Adrenal gland (tissue), 12 donors: Measurements from ENCODE around the gene SELENOW. TPM values are rescaled to one million over a fixed set of nuclear protein-coding genes. Genes with fewer than 3 reads are reported as not detected.
"Not testable (repeated sequence)": the region's sequence is repeated elsewhere in the genome, so short reads cannot be mapped to it uniquely, and the experiment has no call there.

ENCODE experiments used
- DNase-seq, 7 donors: peaks; one replicate each; pipeline ENCODE4 v3.0.0-alpha.2; 2019 to 2020
- H3K27ac ChIP-seq, 5 donors: fragments of 200-600 bp; sonication (generic) in 4 of 5; 1 replicate in 3 of 5; 2 replicates in 2 of 5; pipeline versions ENCODE4 v1.5.1 to v1.8.0; 2016 to 2020; ENCODE audit warnings: mild to moderate bottlenecking in 1 of 5
- H3K27me3 ChIP-seq: fragments of 200-600 bp; 2 replicates; pipeline ENCODE4 v1.8.0; 2021
- H3K36me3 ChIP-seq, 2 donors: fragments of 200-600 bp; replicated peaks in 1 of 2; 1 replicate in 1 of 2; 2 replicates in 1 of 2; pipeline versions ENCODE4 v1.5.1 to v1.8.0; 2018 to 2022
- H3K4me1 ChIP-seq, 2 donors: fragments of 200-600 bp; replicated peaks in 1 of 2; 1 replicate in 1 of 2; 2 replicates in 1 of 2; pipeline versions ENCODE4 v1.5.1 to v1.8.0; 2018 to 2021
- H3K4me3 ChIP-seq, 4 donors: fragments of 200-600 bp; sonication (generic) in 3 of 4; one replicate each; pipeline ENCODE4 v1.5.1; 2016 to 2018
- H3K9me3 ChIP-seq, 3 donors: fragments of 200-600 bp; sonication (generic) in 1 of 3; replicated peaks in 1 of 3; 1 replicate in 2 of 3; 2 replicates in 1 of 3; pipeline versions ENCODE4 v1.5.1 to v1.8.0; 2016 to 2021
- CTCF ChIP-seq, 6 experiments: fragments of 450-650 bp in 4 of 6; fragments of 200-600 bp in 2 of 6; sonication (generic) in 1 of 6; IDR thresholded peaks; 1 replicate in 5 of 6; 2 replicates in 1 of 6; pipeline versions ENCODE4 v1.5.1 to v1.8.0; 2016 to 2021; ENCODE audit warnings: antibody characterized with exemption in 6 of 6, mild to moderate bottlenecking in 2 of 6, moderate library complexity in 1 of 6
- POLR2A ChIP-seq, 2 donors: fragments of 450-650 bp; IDR thresholded peaks; one replicate each; pipeline ENCODE4 v1.6.1; 2017; ENCODE audit warnings: antibody characterized with exemption in 2 of 2, mild to moderate bottlenecking in 2 of 2, moderate library complexity in 1 of 2
- WGBS, 4 donors: extraction: QIAGEN DNeasy Blood & Tissue Kit in 2 of 4; methylation state at CpG; one replicate each; pipeline versions ENCODE4 v1.1.5 to v1.1.7; 2013 to 2017; 5-methylcytosine and 5-hydroxymethylcytosine counted together
- intact Hi-C, 2 donors: fragments of 100-400 bp; cut with DNase I; formaldehyde crosslinking; loops; one replicate each; pipeline versions ENCODE4 v1.14.1 to v1.15.0; 2022 to 2023
- polyA plus RNA-seq, 3 donors: library from polyadenylated mRNA; stranded (reverse); fragments of 200-250 nt in 2 of 3; fragments of 350-450 nt in 1 of 3; fragmentation: Illumina TruSeq in 1 of 3; extraction: RNeasy Lipid Tissue Mini Kit (QIAGEN cat#74804) in 1 of 3; gene quantifications; one replicate each; pipeline ENCODE4 v1.2.3, GENCODE V29; 2013 to 2014
- total RNA-seq, 9 donors: library from RNA; depleted of rRNA in 4 of 9; stranded (reverse); fragments of >200 nt in 4 of 9; fragments of 120-200 nt in 1 of 9; fragmentation: NEBNext Ultra II Directional in 1 of 9; extraction: Animal tissue kit (Norgen Biotek cat#: 25700) in 1 of 9; gene quantifications; one replicate each; pipeline versions ENCODE4 v1.1.0 to v1.2.4, GENCODE V29; 2013 to 2023
- donor health status: healthy with polysubstance abuse.
- donor health status: Bipolar disorder and iron deficiency.
- donor health status: DM: yes; HTN: yes; CAD: no.
- donor health status: DM: no; HTN: no; CAD: no.
- donor health status: DM: no; HTN: no; CAD: no.
- donor health status: DM: yes; HTN: yes; CAD: no.

SELENOW gene
- total and polyA plus RNA-seq, 12 donors, result 102 to 479 (median 168) TPM

GRCh38 chr19:47740866-47741519, 37.5 kb upstream of the SELENOW start:
- intact Hi-C loops, result no loop called here
- H3K4me3 ChIP-seq, result no peak overlapping the region
- 76 to 94% (median 82%) methylated on average over 43 to 48 of the region's 48 CpGs for WGBS, 4 donors
- H3K36me3 ChIP-seq, result peaks cover 0 to 22% of the 10 kb centered on the region in 2 donors
- no peaks in the 10 kb centered on the region for H3K9me3 ChIP-seq
- H3K27ac ChIP-seq, result no peak overlapping the region
- no peak for TF ChIP-seq POLR2A (IDR thresholded peaks at IDR 0.05)
- H3K4me1 ChIP-seq, result peaks cover 14 to 17% of the 10 kb centered on the region in 2 donors
- peak in 5 of 7 donors; percentile 34 to 69 (median 61) for DNase-seq
- H3K27me3 ChIP-seq, result no peaks in the 10 kb centered on the region

- 84 to 90% (median 86%) methylated on average over 15 of the region's 15 CpGs for WGBS, 4 donors
- peaks cover 0 to 15% of the 10 kb centered on the region in 2 donors for H3K36me3 ChIP-seq
- TF ChIP-seq POLR2A (IDR thresholded peaks at IDR 0.05) (no peak), CTCF (IDR thresholded peaks at IDR 0.05) (no peak)
- peak overlapping the region in 2 of 5 donors; percentile 95 to 98 for H3K27ac ChIP-seq
- DNase-seq, result no peak
- no peaks in the 10 kb centered on the region for H3K27me3 ChIP-seq
- H3K4me3 ChIP-seq, result no peak overlapping the region
- intact Hi-C loops, result loop anchor here in 1 of 2 donors (2.0 kb wide), 1 partner anchor 29 kb away; the partner anchor contains the start of gene EHD2
- H3K9me3 ChIP-seq, result no peaks in the 10 kb centered on the region
- peaks cover 20 to 23% of the 10 kb centered on the region in 2 donors for H3K4me1 ChIP-seq
Measured at GRCh38 chr19:47741544-47742140, 36.9 kb upstream of the SELENOW start.

- no peak for TF ChIP-seq CTCF (IDR thresholded peaks at IDR 0.05)
- TF ChIP-seq POLR2A (IDR thresholded peaks at IDR 0.05), result no peak
- Histone ChIP-seq H3K4me3 (peak overlapping the region in 1 of 4 donors; percentile 36), H3K9me3 (no peaks in the 10 kb centered on the region), H3K36me3 (peaks cover 0 to 21% of the 10 kb centered on the region in 2 donors), H3K4me1 (peaks cover 25 to 27% of the 10 kb centered on the region in 2 donors), H3K27me3 (no peaks in the 10 kb centered on the region), H3K27ac (peak overlapping the region; percentile 51 to 98 (median 95))
- 35 to 53% (median 42%) methylated on average over 5 to 13 of the region's 13 CpGs for WGBS, 4 donors
- intact Hi-C loops, result loop anchor here in 1 of 2 donors (2.0 kb wide), 1 partner anchor 30 kb away; the partner anchor contains the start of gene EHD2
- peak in 1 of 7 donors; percentile 64 for DNase-seq
Measured at GRCh38 chr19:47742634-47743033, 35.9 kb upstream of the SELENOW start.

GRCh38 chr19:47745010-47745901, 33.2 kb upstream of the SELENOW start, which contains the start of gene NOP53:
TSS of gene NOP53 (plus strand) at chr19:47745546. CDS start at chr19:47745560, 14 bp downstream.
- intact Hi-C loops, result no loop called here
- Histone ChIP-seq H3K27ac (peak within 1 kb of the TSS; percentile 95 to 98 (median 98)), H3K4me3 (peak within 1 kb of the TSS; percentile 69 to 90 (median 78)), H3K36me3 (peaks cover 0 to 42% of the 10 kb centered on the region in 2 donors), H3K9me3 (no peaks in the 10 kb centered on the region), H3K4me1 (peaks cover 25 to 27% of the 10 kb centered on the region in 2 donors), H3K27me3 (no peaks in the 10 kb centered on the region)
- TF ChIP-seq POLR2A (IDR thresholded peaks at IDR 0.05) (peak; percentile 87 to 95), CTCF (IDR thresholded peaks at IDR 0.05) (peak in 3 of 6 experiments; percentile 18 to 31 (median 30))
- WGBS, 4 donors, result 4 to 5% (median 4%) methylated on average over 36 to 53 of the region's 53 CpGs
- DNase-seq, result peak; percentile 96 to 99 (median 97)

- intact Hi-C loops, result not testable (repeated sequence)
Measured at GRCh38 chr19:47746129-47746528, 32.4 kb upstream of the SELENOW start.

More at GRCh38 chr19:47746129-47746528, 32.4 kb upstream of the SELENOW start:
- not testable (repeated sequence) for H3K9me3 ChIP-seq, H3K27me3 ChIP-seq, DNase-seq
- Histone ChIP-seq H3K27ac (peak overlapping the region in 2 of 5 donors; percentile 98), H3K4me1 (peaks cover 25 to 27% of the 10 kb centered on the region in 2 donors), H3K4me3 (peak overlapping the region in 2 of 4 donors; percentile 69 to 84), H3K36me3 (peaks cover 0 to 45% of the 10 kb centered on the region in 2 donors)
- 50 to 68% (median 64%) methylated on average over 17 of the region's 17 CpGs for WGBS, 4 donors
